K562 (cell line): ENCODE measurements around the gene WDR81. TPM values are rescaled to one million over a fixed set of nuclear protein-coding genes. Genes with fewer than 3 reads are reported as not detected.

Experiments
- CBFB ChIP-seq: sonication (generic); formaldehyde crosslinking; IDR thresholded peaks from 2 replicates; pipeline ENCODE4 v1.4.0; 2020; ENCODE audit warnings: mild to moderate bottlenecking, missing genetic modification reagents
- CEBPG ChIP-seq, 3 experiments: fragments of 200-800 bp in 1 of 3; sonication (Bioruptor generic) in 1 of 3; sonication (generic) in 1 of 3; formaldehyde crosslinking in 1 of 3; IDR thresholded peaks in 2 of 3; conservative IDR thresholded peaks in 1 of 3; 2 replicates each; pipeline versions ENCODE4 v1.6.1 to v1.8.0; 2016 to 2022; ENCODE audit warnings: missing compliant biosample characterization in 2 of 3, missing genetic modification characterization in 2 of 3, mild to moderate bottlenecking in 1 of 3, missing genetic modification reagents in 1 of 3
- CREM ChIP-seq: IDR thresholded peaks from 2 replicates; pipeline ENCODE4 v1.6.1; 2014; ENCODE audit warnings: antibody characterized with exemption, low read depth
- HMGN3 ChIP-seq: IDR thresholded peaks from 2 replicates; pipeline ENCODE4 v1.6.1; 2011; ENCODE audit warnings: borderline replicate concordance, low read depth, mild to moderate bottlenecking, mixed read lengths, low read length; ENCODE audit not compliant: insufficient read length; ENCODE audit errors: extremely low read depth
- MAZ ChIP-seq, 2 experiments: fragments of 450-650 bp in 1 of 2; sonication (generic) in 1 of 2; formaldehyde crosslinking; IDR thresholded peaks in 1 of 2; conservative IDR thresholded peaks in 1 of 2; 2 replicates each; pipeline versions ENCODE4 v1.4.0 to v1.5.0; 2020; ENCODE audit warnings: mild to moderate bottlenecking in 1 of 2, missing genetic modification reagents in 1 of 2
- MYC ChIP-seq, 2 experiments: fragments of 250-450 bp in 1 of 2; sonication (Bioruptor Pico) in 1 of 2; IDR thresholded peaks; 2 replicates each; pipeline versions ENCODE4 v1.5.1 to v1.6.1; 2012 to 2021; ENCODE audit warnings: low read depth in 2 of 2, borderline replicate concordance in 1 of 2, improper control_type of control experiment in 1 of 2, low read length in 1 of 2, mild to moderate bottlenecking in 1 of 2, moderate library complexity in 1 of 2
- NFXL1 ChIP-seq: fragments of 450-650 bp; formaldehyde crosslinking; IDR thresholded peaks from 2 replicates; pipeline ENCODE4 v1.4.0; 2021; ENCODE audit warnings: mild to moderate bottlenecking
- NRF1 ChIP-seq, 2 experiments: fragments of 450-650 bp; IDR thresholded peaks in 1 of 2; conservative IDR thresholded peaks in 1 of 2; 2 replicates each; pipeline ENCODE4 v1.6.1; 2014; ENCODE audit warnings: mild to moderate bottlenecking in 2 of 2
- POLR2AphosphoS2 ChIP-seq: IDR thresholded peaks from 2 replicates; pipeline ENCODE4 v1.6.1; 2012; ENCODE audit warnings: low read length, improper control_type of control experiment
- YY1 ChIP-seq, 3 experiments: IDR thresholded peaks; 2 replicates each; pipeline ENCODE4 v1.6.1; 2011; ENCODE audit warnings: low read length in 2 of 3, mild to moderate bottlenecking in 2 of 3, moderate library complexity in 2 of 3, borderline replicate concordance in 1 of 3, control low read depth in 1 of 3, low read depth in 1 of 3; ENCODE audit not compliant: insufficient read depth in 3 of 3, insufficient replicate concordance in 2 of 3, control insufficient read depth in 1 of 3, insufficient read length in 1 of 3; ENCODE audit errors: extremely low read depth in 1 of 3
- ZFX ChIP-seq: sonication (generic); formaldehyde crosslinking; IDR thresholded peaks from 2 replicates; pipeline ENCODE4 v1.8.0; 2022; ENCODE audit warnings: mild to moderate bottlenecking, missing genetic modification reagents, moderate library complexity
- ZNF778 ChIP-seq: fragments of 450-650 bp; formaldehyde crosslinking; IDR thresholded peaks from 2 replicates; pipeline ENCODE4 v1.4.0; 2020; ENCODE audit warnings: mild to moderate bottlenecking, moderate library complexity
- polyA plus RNA-seq, 8 experiments: library from polyadenylated mRNA; depleted of rRNA in 4 of 8; stranded (reverse) in 5 of 8; unstranded in 3 of 8; fragments of >200 nt; fragmentation: Nextera tagmentation in 2 of 8; fragmentation: Illumina TruSeq in 1 of 8; extraction: Ambion mirVana in 2 of 8; extraction: Trizol in 1 of 8; gene quantifications; 2 replicates each; pipeline versions ENCODE4 v1.2.1 to v1.2.3, GENCODE V29; 2011 to 2014; ENCODE audit warnings: inconsistent platforms in 1 of 8, missing spikeins in 1 of 8
- total RNA-seq, 7 experiments: library from RNA; depleted of rRNA in 6 of 7; stranded (reverse); fragments of >200 nt in 6 of 7; fragmentation: Illumina TruSeq in 2 of 7; extraction: Trizol in 2 of 7; gene quantifications; 2 replicates each; pipeline versions ENCODE4 v1.2.1 to v1.2.3, GENCODE V29; 2011 to 2021; ENCODE audit warnings: low replicate concordance in 1 of 7
- TF ChIP-seq, protein P1 (sequence below): sonication (generic); formaldehyde crosslinking; IDR thresholded peaks from 2 replicates; pipeline ENCODE4 v1.8.0; 2022; ENCODE audit warnings: missing genetic modification reagents, mild to moderate bottlenecking, moderate library complexity, borderline replicate concordance
- TF ChIP-seq, protein P2 (sequence below): fragments of 450-650 bp; conservative IDR thresholded peaks from 2 replicates; pipeline ENCODE4 v1.6.1; 2016; ENCODE audit warnings: missing genetic modification characterization, low read depth, mild to moderate bottlenecking, missing compliant biosample characterization, moderate library complexity
- TF ChIP-seq, protein P3 (sequence below), 2 experiments: fragments of 450-650 bp in 1 of 2; sonication (generic) in 1 of 2; formaldehyde crosslinking in 1 of 2; IDR thresholded peaks in 1 of 2; conservative IDR thresholded peaks in 1 of 2; 2 replicates each; pipeline versions ENCODE4 v1.6.1 to v1.8.1; 2016 to 2023; ENCODE audit warnings: mild to moderate bottlenecking in 2 of 2, moderate library complexity in 2 of 2, inconsistent platforms in 1 of 2, missing genetic modification reagents in 1 of 2

The WDR81 gene
- total and polyA plus RNA-seq, 9 of the 15 experiments (the other 6 are each of a cell fraction or from before 2014, with no cell fraction given): 0.01 to 17.1 (median 3.3) TPM

DNA sequence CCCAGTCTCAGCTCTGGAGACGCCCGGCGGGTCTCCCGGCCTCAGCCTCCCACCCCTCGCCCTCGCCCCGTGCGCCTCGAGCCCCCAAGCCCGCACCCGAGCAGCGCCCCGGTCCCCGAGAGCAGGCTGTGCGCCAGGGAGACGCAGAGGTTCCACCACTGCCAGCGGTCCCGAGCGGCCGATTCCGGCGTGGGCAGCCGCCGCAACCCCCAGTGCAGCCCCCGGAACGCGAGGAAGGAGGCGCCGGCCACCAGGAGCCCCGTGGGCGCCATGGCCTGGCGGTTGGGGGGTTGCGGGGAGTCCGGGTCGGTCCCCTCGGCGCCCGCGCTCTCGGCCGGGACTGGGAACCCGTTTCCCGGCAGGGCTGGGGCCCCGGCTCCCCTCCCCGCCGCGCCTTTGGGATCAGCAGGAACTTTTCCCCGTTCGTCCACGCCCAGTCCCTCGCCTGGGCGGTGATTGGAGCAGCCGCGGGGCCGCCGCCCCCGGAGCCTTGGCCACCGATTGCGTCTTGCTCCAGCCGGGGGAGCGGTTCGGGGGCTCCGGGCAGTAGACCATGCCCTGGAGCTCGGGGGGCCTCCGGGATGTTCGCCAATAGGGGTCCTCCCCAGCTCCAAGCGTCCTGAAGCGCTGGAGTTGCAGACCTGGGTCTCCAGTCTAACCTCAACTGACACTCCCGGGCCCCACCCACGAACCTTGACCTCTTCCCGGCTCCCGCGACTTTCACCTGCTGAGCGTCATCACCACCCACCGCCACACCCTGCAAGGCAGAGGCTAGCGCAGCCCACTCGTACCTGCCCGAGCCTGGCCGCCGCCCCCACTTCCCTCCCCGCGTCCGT is 14.3 kb upstream of the WDR81 start, which contains the start of gene TLCD2 (continued):
- TF ChIP-seq CREM (peak; percentile 49), NFXL1 (CRISPR knock-in tag) (no peak), NRF1 (conservative IDR thresholded peaks at IDR 0.05 in 1 of 2, IDR thresholded peaks at IDR 0.05 in 1 of 2) (peak; percentile 50 to 61), CBFB (no peak), MYC (IDR thresholded peaks at IDR 0.05; ENCODE audit: low read depth, low read length) (no peak), MYC (CRISPR knock-in tag; IDR thresholded peaks at IDR 0.05; ENCODE audit: borderline replicate concordance, low read depth) (no peak), YY1 (IDR thresholded peaks at IDR 0.05; ENCODE audit: borderline replicate concordance in 1 of 3, control insufficient read depth in 1 of 3, extremely low read depth in 1 of 3, insufficient read depth in 3 of 3, insufficient read length in 1 of 3, insufficient replicate concordance in 2 of 3, low read depth in 1 of 3, low read length in 2 of 3) (peak in 1 of 3 experiments; percentile 27), HMGN3 (peak; percentile 25), POLR2AphosphoS2 (no peak), MAZ (CRISPR knock-in tag; conservative IDR thresholded peaks at IDR 0.05 in 1 of 2, IDR thresholded peaks at IDR 0.05 in 1 of 2) (peak; percentile 59 to 60; a peak in 2 of 4 replicates), ZFX (CRISPR knock-in tag) (peak; percentile 47), ZNF778 (CRISPR knock-in tag) (no peak), CEBPG (CRISPR knock-in tag; IDR thresholded peaks at IDR 0.05) (peak; percentile 87), CEBPG (tag; conservative IDR thresholded peaks at IDR 0.05 in 1 of 2, IDR thresholded peaks at IDR 0.05 in 1 of 2) (peak in 1 of 2 experiments; percentile 50; a peak in 1 of 4 replicates)
- TF ChIP-seq, protein P1, sequence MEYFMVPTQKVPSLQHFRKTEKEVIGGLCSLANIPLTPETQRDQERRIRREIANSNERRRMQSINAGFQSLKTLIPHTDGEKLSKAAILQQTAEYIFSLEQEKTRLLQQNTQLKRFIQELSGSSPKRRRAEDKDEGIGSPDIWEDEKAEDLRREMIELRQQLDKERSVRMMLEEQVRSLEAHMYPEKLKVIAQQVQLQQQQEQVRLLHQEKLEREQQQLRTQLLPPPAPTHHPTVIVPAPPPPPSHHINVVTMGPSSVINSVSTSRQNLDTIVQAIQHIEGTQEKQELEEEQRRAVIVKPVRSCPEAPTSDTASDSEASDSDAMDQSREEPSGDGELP (CRISPR knock-in tag): peak; percentile 37; the same call in 1 of the 2 replicates
- TF ChIP-seq, protein P2, sequence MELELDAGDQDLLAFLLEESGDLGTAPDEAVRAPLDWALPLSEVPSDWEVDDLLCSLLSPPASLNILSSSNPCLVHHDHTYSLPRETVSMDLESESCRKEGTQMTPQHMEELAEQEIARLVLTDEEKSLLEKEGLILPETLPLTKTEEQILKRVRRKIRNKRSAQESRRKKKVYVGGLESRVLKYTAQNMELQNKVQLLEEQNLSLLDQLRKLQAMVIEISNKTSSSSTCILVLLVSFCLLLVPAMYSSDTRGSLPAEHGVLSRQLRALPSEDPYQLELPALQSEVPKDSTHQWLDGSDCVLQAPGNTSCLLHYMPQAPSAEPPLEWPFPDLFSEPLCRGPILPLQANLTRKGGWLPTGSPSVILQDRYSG: no peak
- TF ChIP-seq, protein P3, sequence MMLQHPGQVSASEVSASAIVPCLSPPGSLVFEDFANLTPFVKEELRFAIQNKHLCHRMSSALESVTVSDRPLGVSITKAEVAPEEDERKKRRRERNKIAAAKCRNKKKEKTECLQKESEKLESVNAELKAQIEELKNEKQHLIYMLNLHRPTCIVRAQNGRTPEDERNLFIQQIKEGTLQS (IDR thresholded peaks at IDR 0.05): peak; percentile 20; the same call in 1 of the 2 replicates
- TF ChIP-seq, protein P3 (CRISPR knock-in tag; conservative IDR thresholded peaks at IDR 0.05): no peak
